Measurements from ENCODE around the gene PPP6R2. TPM values are rescaled to one million over a fixed set of nuclear protein-coding genes. Genes with fewer than 3 reads are reported as not detected.

Gene PPP6R2, protein sequence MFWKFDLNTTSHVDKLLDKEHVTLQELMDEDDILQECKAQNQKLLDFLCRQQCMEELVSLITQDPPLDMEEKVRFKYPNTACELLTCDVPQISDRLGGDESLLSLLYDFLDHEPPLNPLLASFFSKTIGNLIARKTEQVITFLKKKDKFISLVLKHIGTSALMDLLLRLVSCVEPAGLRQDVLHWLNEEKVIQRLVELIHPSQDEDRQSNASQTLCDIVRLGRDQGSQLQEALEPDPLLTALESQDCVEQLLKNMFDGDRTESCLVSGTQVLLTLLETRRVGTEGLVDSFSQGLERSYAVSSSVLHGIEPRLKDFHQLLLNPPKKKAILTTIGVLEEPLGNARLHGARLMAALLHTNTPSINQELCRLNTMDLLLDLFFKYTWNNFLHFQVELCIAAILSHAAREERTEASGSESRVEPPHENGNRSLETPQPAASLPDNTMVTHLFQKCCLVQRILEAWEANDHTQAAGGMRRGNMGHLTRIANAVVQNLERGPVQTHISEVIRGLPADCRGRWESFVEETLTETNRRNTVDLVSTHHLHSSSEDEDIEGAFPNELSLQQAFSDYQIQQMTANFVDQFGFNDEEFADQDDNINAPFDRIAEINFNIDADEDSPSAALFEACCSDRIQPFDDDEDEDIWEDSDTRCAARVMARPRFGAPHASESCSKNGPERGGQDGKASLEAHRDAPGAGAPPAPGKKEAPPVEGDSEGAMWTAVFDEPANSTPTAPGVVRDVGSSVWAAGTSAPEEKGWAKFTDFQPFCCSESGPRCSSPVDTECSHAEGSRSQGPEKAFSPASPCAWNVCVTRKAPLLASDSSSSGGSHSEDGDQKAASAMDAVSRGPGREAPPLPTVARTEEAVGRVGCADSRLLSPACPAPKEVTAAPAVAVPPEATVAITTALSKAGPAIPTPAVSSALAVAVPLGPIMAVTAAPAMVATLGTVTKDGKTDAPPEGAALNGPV
- total RNA-seq (2021) (49.2 and 51.2 TPM in 2 replicates), Bru-seq, nascent RNA (percentile 74 among the genes with signal in this experiment), BruChase-seq, experiment 1, labeled RNA remaining after a 2-hour chase (percentile 74 among the genes with signal in this experiment), BruChase-seq, experiment 2, labeled RNA remaining after a 6-hour chase (percentile 68 among the genes with signal in this experiment)
- long read RNA-seq, full-length matches to known transcripts, result 21 of 51 reads
- long read RNA-seq, partial matches to known transcripts, result 12 of 51 reads
- long read RNA-seq, other reads (novel, unspliced or antisense), result 18 of 51 reads

DNA sequence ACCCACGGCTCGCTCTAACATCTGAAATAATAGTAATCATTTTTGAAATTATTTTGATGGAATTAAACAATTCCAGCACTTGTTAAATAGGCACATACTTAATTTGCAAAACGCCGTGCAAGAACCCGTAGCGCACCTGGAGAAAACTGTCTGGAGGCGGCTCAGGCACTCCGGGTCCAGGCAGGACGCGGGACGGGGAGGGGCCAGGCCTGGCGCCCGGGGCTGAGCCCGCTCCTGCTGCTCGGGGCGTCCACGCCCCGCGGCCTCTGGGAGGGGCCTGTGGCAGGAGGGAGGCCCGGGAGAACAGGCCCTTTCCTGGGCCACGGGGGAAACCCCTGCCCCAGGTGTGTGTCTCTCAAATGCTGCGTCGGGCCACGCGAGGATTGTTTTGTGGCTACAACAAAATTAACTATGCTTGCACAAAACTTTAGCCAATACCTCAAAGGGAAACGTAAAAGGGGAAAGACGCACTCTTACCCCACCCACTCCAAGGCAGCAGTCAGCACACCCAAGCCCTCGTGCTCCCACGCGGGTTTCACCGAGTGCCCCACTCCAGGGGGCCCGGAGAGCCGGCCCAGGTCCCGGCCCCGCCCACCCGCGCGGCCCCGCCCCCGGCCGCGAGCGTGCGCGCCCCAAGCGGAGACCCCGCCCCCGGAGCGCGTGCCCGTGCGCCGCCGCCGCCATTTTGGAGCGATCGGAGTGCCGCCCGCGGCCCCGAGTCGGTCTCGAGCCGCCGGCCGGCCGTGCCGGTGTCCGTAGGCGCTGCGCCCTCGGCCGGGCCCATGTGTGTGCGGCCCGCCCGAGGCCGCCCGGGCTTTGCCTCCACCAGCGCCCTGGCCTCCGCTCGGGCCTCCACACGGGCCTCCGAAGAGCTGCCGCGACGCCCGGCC, at the start of gene PPP6R2:
Gene PPP6R2 (plus strand): TSS at position 677 of the 890 bp plus-strand sequence. CDS start 50,582 bp downstream, outside the sequence.
- peaks cover 21% of the 10 kb centered on the region for H3K79me2 ChIP-seq (ENCODE audit: low read depth)
- no peaks in the 10 kb centered on the region for H3K27me3 ChIP-seq (ENCODE audit: insufficient read depth, low read depth)
- H3K9me3 ChIP-seq (ENCODE audit: insufficient read depth, low read depth), result no peaks in the 10 kb centered on the region
- peaks cover 50% of the 10 kb centered on the region for H3F3A ChIP-seq (ENCODE audit: insufficient read depth, low read depth)
- ChIA-PET POLR2A (ENCODE audit: unreplicated experiment) (no interaction called here), CTCF (no interaction called here)
- TF ChIP-seq EZH2 (IDR thresholded peaks at IDR 0.05; ENCODE audit: low read depth), result no peak
- TF ChIP-seq, protein P1, sequence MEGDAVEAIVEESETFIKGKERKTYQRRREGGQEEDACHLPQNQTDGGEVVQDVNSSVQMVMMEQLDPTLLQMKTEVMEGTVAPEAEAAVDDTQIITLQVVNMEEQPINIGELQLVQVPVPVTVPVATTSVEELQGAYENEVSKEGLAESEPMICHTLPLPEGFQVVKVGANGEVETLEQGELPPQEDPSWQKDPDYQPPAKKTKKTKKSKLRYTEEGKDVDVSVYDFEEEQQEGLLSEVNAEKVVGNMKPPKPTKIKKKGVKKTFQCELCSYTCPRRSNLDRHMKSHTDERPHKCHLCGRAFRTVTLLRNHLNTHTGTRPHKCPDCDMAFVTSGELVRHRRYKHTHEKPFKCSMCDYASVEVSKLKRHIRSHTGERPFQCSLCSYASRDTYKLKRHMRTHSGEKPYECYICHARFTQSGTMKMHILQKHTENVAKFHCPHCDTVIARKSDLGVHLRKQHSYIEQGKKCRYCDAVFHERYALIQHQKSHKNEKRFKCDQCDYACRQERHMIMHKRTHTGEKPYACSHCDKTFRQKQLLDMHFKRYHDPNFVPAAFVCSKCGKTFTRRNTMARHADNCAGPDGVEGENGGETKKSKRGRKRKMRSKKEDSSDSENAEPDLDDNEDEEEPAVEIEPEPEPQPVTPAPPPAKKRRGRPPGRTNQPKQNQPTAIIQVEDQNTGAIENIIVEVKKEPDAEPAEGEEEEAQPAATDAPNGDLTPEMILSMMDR (conservative IDR thresholded peaks at IDR 0.05), result peak; percentile 68
- 0 out of 2 replicates have a peak, but pooled peaks cover 5% of the 10 kb centered on the region for H3K36me3 ChIP-seq (ENCODE audit: low read depth)
- BruUV-seq (replicated peaks), result no TSS peak
- peak within 1 kb of the TSS; percentile 93 for H3K4me2 ChIP-seq
- peaks cover 15% of the 10 kb centered on the region for H4K20me1 ChIP-seq (ENCODE audit: insufficient read depth)
- H2AFZ ChIP-seq, result peak within 1 kb of the TSS; percentile 94
- 0 out of 2 replicates have a peak, but pooled peaks cover 4% of the 10 kb centered on the region for H3K4me1 ChIP-seq (replicated peaks; ENCODE audit: insufficient read depth)
- DNase-seq, result peak; percentile 62 to 82
- H3K27ac ChIP-seq, result peak within 1 kb of the TSS; percentile 40; the same call in 1 of the 2 replicates
- no peaks in the 10 kb centered on the region for H3K9me2 ChIP-seq (ENCODE audit: insufficient read depth)
- intact Hi-C loops (cut with micrococcal nuclease; ENCODE audit: unreplicated experiment), result loop anchor here (1.0 to 5.0 kb wide), 6 partner anchors 39 to 164 kb away; partner anchors contain the start of genes LMF2, MAPK11 and NCAPH2
- H3K4me3 ChIP-seq, result peak within 1 kb of the TSS; percentile 66

DNA sequence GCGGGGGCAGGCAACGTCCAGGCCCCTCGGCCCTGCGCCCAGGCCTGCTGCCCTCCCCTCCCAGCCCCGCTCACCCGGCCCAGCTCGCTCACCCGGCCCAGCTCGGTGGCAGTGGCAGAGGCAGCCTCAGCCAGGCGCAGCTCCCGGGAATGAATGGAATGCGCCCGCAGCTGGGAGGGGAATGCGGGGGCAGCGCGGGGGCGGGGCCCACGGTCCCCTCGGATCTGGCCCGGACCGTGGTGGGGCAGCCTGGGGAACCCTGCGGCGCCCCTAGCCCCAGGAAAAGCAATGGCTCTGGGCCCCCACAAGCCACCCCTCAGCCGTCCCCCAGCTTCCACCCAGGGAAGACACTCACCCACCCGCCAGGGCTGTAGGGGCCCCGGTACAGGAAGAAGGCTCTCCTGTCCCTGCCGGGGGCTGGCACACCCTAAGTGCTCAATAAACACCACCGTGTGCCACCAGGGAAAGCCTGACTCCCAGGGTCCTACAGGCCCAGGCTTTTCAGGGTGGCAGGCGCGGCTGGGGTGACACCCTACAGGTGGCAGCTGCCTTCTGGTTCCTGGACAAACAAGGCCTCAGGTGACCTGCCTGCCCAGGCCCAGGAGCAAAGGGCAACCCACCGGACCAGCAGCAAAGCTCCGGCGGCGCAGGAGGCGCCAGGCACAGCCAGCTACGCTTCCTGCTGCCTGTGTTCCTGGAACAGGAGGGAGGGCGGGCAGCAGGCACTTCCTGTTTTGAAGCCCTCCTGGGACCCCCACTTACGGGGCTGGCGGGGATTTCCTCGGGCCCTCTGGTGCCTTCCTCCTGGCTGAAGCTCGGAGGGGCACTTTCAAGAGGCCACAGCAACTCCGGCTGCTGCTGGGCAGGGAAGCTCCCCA, 49.4 kb upstream of the PPP6R2 start:
- Histone ChIP-seq H3K27me3 (ENCODE audit: insufficient read depth, low read depth) (no peaks in the 10 kb centered on the region), H3F3A (ENCODE audit: insufficient read depth, low read depth) (peaks cover 64% of the 10 kb centered on the region), H3K79me2 (ENCODE audit: low read depth) (peaks cover 93% of the 10 kb centered on the region), H3K4me3 (peak overlapping the region; percentile 54), H3K9me2 (ENCODE audit: insufficient read depth) (no peaks in the 10 kb centered on the region), H4K20me1 (ENCODE audit: insufficient read depth) (peaks cover 83% of the 10 kb centered on the region), H2AFZ (no peak overlapping the region; the same call in 1 of the 2 replicates), H3K4me1 (replicated peaks; ENCODE audit: insufficient read depth) (peaks cover 58% of the 10 kb centered on the region), H3K36me3 (ENCODE audit: low read depth) (peaks cover 31% of the 10 kb centered on the region; the same call in 1 of the 2 replicates), H3K27ac (peak overlapping the region; percentile 87), H3K4me2 (peak overlapping the region; percentile 87), H3K9me3 (ENCODE audit: insufficient read depth, low read depth) (no peaks in the 10 kb centered on the region)
- DNase-seq, result peak; percentile 96 to 98
- POLR2A ChIA-PET (ENCODE audit: unreplicated experiment), result interaction anchor here (0.5 to 1.8 kb wide), 5 partner anchors 10 to 214 kb away, joined by 9 to 27 read pairs (median 13); partner anchors contain the start of genes NCAPH2 and PLXNB2
- CTCF ChIA-PET, result interaction anchor here (0.5 to 1.7 kb wide), 5 partner anchors 10 to 48 kb away, joined by 3 to 8 read pairs (median 4); no protein-coding TSS in a partner anchor
- intact Hi-C loops (cut with micrococcal nuclease; ENCODE audit: unreplicated experiment), result loop anchor here (1.0 kb wide), 3 partner anchors 11 to 33 kb away; no protein-coding TSS in a partner anchor
- TF ChIP-seq EZH2 (IDR thresholded peaks at IDR 0.05; ENCODE audit: low read depth), result no peak
- TF ChIP-seq, protein P1 (conservative IDR thresholded peaks at IDR 0.05), result peak; percentile 30; the same call in 1 of the 2 replicates
- BruUV-seq (replicated peaks), result no TSS peak
